ENCODE data around the gene KIF3B. TPM values are rescaled to one million over a fixed set of nuclear protein-coding genes. Genes with fewer than 3 reads are reported as not detected.
"Not testable (repeated sequence)": the region's sequence is repeated elsewhere in the genome, so short reads cannot be mapped to it uniquely, and the experiment has no call there.

Gene KIF3B
- total RNA-seq, 1 donor = 33.1 TPM

DNA sequence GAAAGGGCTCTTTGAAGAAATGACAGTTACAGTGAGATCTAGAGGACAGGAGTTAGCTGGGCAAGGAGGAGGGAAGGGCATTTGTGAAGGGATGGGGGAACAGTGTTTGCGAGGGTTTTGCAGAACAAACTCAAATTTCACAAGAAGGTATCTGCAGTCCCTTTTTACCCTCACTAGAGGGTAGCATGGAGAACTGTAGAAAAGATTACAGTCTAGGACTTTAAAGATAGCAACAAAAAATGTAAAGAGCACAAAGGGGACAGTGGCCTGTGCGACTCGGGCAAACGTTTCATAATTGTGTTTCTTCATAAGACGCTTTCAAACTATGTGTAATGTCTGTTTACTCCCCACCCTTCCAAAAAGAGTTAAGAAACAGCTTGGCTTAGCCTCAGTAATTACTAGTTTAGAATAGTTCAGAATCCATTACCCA, 59.5 kb downstream of the KIF3B start:
- DNase-seq (ENCODE audit: low read depth) = peak; percentile 66
- TF ChIP-seq, protein P1, sequence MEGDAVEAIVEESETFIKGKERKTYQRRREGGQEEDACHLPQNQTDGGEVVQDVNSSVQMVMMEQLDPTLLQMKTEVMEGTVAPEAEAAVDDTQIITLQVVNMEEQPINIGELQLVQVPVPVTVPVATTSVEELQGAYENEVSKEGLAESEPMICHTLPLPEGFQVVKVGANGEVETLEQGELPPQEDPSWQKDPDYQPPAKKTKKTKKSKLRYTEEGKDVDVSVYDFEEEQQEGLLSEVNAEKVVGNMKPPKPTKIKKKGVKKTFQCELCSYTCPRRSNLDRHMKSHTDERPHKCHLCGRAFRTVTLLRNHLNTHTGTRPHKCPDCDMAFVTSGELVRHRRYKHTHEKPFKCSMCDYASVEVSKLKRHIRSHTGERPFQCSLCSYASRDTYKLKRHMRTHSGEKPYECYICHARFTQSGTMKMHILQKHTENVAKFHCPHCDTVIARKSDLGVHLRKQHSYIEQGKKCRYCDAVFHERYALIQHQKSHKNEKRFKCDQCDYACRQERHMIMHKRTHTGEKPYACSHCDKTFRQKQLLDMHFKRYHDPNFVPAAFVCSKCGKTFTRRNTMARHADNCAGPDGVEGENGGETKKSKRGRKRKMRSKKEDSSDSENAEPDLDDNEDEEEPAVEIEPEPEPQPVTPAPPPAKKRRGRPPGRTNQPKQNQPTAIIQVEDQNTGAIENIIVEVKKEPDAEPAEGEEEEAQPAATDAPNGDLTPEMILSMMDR (IDR thresholded peaks at IDR 0.05; ENCODE audit: insufficient read depth, low read length) = peak; percentile 80

DNA sequence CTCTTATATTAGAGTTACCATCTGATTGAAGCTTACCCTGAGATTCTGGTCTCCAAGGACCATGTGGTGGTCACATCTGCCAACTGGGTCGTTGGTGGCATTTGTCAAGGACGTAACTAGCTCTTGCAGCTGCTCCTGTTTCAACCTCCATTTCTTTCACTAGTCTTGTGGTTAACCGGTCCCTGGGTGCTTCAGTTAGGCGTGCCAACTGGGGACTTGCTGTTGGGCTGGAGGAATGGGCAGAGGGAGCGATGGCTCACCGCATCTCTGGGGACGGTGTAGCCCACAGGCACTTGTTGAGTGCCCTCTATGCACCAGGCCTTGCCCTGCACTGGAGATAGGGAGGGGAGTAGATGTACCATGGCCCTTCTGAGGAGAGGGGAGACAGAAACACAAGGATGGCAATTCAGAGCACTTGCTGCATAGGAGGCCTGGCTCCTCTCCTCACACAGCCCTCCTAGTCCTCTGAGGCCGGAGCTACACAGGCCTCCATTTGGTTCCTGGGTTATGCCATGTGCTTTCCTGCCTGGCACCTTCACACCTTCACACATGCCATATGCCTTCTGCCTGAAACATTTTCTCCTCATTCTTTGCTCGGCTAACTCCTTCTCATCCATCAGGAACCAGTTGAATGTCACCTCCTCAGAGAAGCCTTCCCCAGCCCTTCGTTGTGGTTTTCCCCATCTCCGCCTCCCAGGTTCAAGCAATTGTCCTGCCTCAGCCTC, 60.6 kb downstream of the KIF3B start:
- TF ChIP-seq, protein P1 (IDR thresholded peaks at IDR 0.05; ENCODE audit: insufficient read depth, low read length) = no peak
- DNase-seq (ENCODE audit: low read depth) = no peak
- H3K4me3 ChIP-seq (ENCODE audit: low read depth, low read length) = no peak overlapping the region

More for the DNA sequence above, 59.5 kb downstream of the KIF3B start:
- H3K4me3 ChIP-seq (ENCODE audit: low read depth, low read length) = no peak overlapping the region

DNA sequence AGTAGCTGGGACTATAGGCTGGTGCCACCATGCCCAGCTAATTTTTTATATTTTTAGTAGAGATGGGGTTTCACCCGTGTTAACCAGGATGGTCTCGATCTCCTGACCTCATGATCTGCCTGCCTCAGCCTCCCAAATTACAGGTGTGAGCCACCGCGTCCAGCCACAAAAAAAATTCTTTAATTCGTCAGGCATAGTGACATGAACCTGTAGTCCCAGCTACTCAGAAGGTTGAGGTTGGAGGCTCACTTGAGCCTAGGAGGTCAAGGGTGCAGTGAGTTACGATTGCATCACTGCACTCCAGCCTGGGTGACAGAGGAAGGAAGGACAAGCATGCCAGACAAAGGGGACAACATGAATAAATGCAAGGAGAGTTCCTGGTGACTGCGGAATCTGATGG, 61.2 kb downstream of the KIF3B start:
- H3K4me3 ChIP-seq (ENCODE audit: low read depth, low read length) = no peak overlapping the region
- TF ChIP-seq, protein P1 (IDR thresholded peaks at IDR 0.05; ENCODE audit: insufficient read depth, low read length) = no peak
- no peak for DNase-seq (ENCODE audit: low read depth)

DNA sequence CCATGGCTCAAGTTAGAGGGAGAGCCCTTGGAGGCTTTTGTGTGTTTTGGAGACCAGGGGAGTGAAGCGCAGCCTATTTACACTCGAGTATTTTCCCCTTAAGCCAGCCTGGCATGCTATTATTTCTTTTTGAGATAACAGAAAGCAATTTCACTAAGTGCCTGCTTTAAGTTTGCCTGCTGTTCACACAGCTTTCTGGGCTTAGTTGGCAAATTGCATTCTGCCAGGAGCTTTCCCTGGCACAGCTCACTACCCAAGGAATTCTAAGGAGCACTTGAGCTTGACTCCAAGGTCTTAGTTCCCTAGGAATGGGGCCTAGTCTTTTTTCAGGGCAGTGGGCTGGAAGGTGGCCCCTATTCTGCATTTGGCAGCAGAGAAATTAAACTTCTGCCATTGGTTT, 61.7 kb downstream of the KIF3B start:
- DNase-seq (ENCODE audit: low read depth) = peak; percentile 39
- no peak overlapping the region for H3K4me3 ChIP-seq (ENCODE audit: low read depth, low read length)
- TF ChIP-seq, protein P1 (IDR thresholded peaks at IDR 0.05; ENCODE audit: insufficient read depth, low read length) = no peak

DNA sequence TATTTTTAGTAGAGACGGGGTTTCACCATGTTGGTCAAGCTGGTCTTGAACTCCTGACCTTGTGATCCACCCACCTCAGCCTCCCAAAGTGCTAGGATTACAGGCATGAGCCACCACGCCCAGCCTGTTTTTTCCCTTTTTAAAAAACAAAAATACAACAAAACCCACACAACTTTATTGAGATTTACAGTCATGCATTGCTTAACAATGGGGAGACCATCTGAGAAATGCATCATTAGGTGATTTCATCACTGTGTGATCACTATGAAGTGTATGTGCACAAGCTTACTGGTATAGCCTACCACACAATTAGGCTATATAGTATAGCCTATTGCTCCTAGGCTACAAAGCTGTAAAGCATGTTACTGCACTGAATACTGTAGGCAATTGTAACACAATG, 63.6 kb downstream of the KIF3B start:
- H3K4me3 ChIP-seq (ENCODE audit: low read depth, low read length); DNase-seq (ENCODE audit: low read depth): not testable (repeated sequence)

DNA sequence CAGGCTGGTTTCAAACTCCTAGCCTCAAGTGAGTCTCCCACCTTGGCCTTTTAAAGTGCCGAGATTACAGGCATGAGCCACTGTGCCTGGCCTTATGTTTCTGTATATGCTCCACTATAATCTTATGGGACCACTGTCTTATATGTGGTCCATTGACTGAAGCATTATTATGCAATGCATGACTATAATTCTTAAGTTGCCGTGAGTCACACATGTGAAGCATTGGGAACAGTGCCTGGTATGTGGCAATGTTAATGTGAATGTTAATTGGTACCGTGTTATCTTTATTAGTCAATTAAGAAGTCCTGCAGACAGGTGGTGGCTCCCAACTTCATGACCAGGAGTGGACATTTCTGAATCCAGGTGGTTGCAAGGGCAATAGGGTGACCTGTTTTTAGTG, 66.0 kb downstream of the KIF3B start:
- H3K4me3 ChIP-seq (ENCODE audit: low read depth, low read length) = no peak overlapping the region
- TF ChIP-seq, protein P1 (IDR thresholded peaks at IDR 0.05; ENCODE audit: insufficient read depth, low read length) = no peak
- DNase-seq (ENCODE audit: low read depth) = peak; percentile 78

DNA sequence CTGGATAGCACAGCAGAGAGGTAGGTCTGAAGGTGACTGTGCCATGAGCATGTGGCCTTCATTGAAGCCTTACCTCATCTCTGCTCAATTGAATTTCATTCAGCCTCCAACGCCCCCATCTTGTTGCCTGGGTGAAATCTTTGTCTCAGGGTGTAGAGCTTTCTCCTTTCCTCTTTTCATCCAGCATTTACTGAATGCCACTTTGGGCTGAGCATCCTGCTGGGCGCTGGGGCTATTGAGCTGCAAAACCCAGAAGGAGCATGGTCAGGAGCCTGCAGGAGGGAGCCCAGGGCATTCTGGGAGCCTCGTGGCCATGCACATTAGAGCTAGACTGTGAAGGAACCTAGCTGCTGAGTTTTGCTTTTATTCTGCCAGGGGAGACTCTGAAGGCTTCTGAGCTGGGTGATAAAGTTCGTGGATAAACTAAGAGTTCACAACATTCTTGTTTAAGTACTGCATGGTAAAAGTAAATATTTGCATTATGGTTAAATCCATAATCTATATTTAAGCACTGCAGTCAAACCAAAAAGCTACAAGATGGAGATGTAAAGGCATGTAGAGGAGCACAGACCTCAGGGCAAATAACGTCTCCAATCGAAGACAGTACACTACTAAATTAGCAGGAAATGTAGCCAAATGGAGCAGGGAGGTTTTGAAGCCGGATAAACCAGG, 67.5 kb downstream of the KIF3B start:
- TF ChIP-seq, protein P1 (IDR thresholded peaks at IDR 0.05; ENCODE audit: insufficient read depth, low read length) = no peak
- no peak overlapping the region for H3K4me3 ChIP-seq (ENCODE audit: low read depth, low read length)
- DNase-seq (ENCODE audit: low read depth) = no peak

All from fibroblast of the aortic adventitia (primary cell).